Measurements from ENCODE around the gene MYLK. TPM values are rescaled to one million over a fixed set of nuclear protein-coding genes. Genes with fewer than 3 reads are reported as not detected.

The MYLK gene
- total RNA-seq, 1 donor from 2014 or later = 2.6 TPM

- no peaks in the 10 kb centered on the region for H3K36me3 ChIP-seq (ENCODE audit: control insufficient read depth, insufficient read depth, low read length)
- no peaks in the 10 kb centered on the region for H3K27me3 ChIP-seq (ENCODE audit: control insufficient read depth, insufficient read depth, low read length)
- no peak for FAIRE-seq
- peak; percentile 33 for DNase-seq (ENCODE audit: low read depth)
- TF ChIP-seq CTCF (IDR thresholded peaks at IDR 0.05; ENCODE audit: insufficient read depth, low read length, severe bottlenecking) = no peak
- H3K4me3 ChIP-seq (ENCODE audit: low read depth, low read length) = no peak overlapping the region
These were observed 50.7 kb downstream of the MYLK start for GRCh38 chr3:123833398-123833785.

GRCh38 chr3:123832692-123833397 lies 51.3 kb downstream of the MYLK start:
- Histone ChIP-seq H3K27me3 (ENCODE audit: control insufficient read depth, insufficient read depth, low read length) (no peaks in the 10 kb centered on the region), H3K4me3 (ENCODE audit: low read depth, low read length) (no peak overlapping the region), H3K36me3 (ENCODE audit: control insufficient read depth, insufficient read depth, low read length) (no peaks in the 10 kb centered on the region)
- no peak for TF ChIP-seq CTCF (IDR thresholded peaks at IDR 0.05; ENCODE audit: insufficient read depth, low read length, severe bottlenecking)
- DNase-seq (ENCODE audit: low read depth) (no peak), FAIRE-seq (peak; percentile 73)

GRCh38 chr3:123831420-123831819 lies 52.7 kb downstream of the MYLK start:
- no peak for TF ChIP-seq CTCF (IDR thresholded peaks at IDR 0.05; ENCODE audit: insufficient read depth, low read length, severe bottlenecking)
- Histone ChIP-seq H3K36me3 (ENCODE audit: control insufficient read depth, insufficient read depth, low read length) (no peaks in the 10 kb centered on the region), H3K4me3 (ENCODE audit: low read depth, low read length) (no peak overlapping the region), H3K27me3 (ENCODE audit: control insufficient read depth, insufficient read depth, low read length) (no peaks in the 10 kb centered on the region)
- FAIRE-seq = no peak
- no peak for DNase-seq (ENCODE audit: low read depth)

- Histone ChIP-seq H3K36me3 (ENCODE audit: control insufficient read depth, insufficient read depth, low read length) (no peaks in the 10 kb centered on the region), H3K27me3 (ENCODE audit: control insufficient read depth, insufficient read depth, low read length) (no peaks in the 10 kb centered on the region), H3K4me3 (ENCODE audit: low read depth, low read length) (no peak overlapping the region)
- DNase-seq (ENCODE audit: low read depth) (no peak), FAIRE-seq (no peak)
- no peak for TF ChIP-seq CTCF (IDR thresholded peaks at IDR 0.05; ENCODE audit: insufficient read depth, low read length, severe bottlenecking)
These were observed 62.2 kb downstream of the MYLK start for GRCh38 chr3:123821920-123822319.

DNA sequence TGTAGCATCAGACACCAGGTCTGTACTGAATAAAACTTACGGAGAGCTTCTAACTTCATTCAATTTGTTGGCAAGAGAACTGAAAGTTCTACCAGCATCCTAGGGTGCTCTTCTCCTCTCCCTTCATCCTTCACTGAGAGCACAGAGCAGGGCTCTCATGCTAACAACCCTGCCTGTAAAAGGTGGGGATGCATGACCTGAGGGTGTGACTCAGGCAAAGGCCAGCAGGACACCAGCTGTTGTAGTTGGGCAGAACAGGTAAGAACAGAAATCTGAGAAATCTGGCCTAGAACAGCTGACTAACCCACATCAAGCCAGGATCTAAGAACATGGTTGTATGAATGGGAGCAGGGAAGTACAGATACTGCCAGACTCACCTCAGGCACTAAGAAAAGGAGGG lies 64.2 kb downstream of the MYLK start:
- DNase-seq (ENCODE audit: low read depth) (no peak), FAIRE-seq (no peak)
- Histone ChIP-seq H3K27me3 (ENCODE audit: control insufficient read depth, insufficient read depth, low read length) (no peaks in the 10 kb centered on the region), H3K4me3 (ENCODE audit: low read depth, low read length) (no peak overlapping the region), H3K36me3 (ENCODE audit: control insufficient read depth, insufficient read depth, low read length) (no peaks in the 10 kb centered on the region)
- no peak for TF ChIP-seq CTCF (IDR thresholded peaks at IDR 0.05; ENCODE audit: insufficient read depth, low read length, severe bottlenecking)

DNA sequence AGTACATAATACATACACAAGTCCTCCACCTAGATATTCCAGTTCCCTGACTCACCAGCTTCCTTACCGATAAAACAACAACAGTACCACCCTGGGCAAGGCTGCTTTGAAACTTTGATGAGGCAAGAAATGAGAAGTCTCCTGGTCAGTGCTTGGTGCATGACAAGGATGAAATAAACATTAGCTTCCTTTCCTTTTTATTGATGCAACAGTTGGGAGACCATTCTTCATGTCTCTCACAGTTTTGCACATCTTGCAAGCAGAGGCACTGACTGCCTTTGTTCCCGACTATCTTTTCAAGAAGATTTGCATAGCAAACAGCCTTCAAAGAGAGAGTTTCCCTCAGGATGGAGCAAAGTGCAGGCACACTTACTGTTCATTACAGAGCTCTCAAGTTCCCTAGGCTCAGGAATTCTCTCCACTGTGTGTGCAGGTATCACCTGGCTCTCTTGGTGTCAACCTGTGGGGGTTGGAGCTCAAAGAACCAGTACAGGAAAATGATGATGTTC lies 65.2 kb downstream of the MYLK start:
- FAIRE-seq (peak; percentile 89), DNase-seq (ENCODE audit: low read depth) (peak; percentile 95)
- TF ChIP-seq CTCF (IDR thresholded peaks at IDR 0.05; ENCODE audit: insufficient read depth, low read length, severe bottlenecking) = no peak
- Histone ChIP-seq H3K4me3 (ENCODE audit: low read depth, low read length) (no peak overlapping the region), H3K27me3 (ENCODE audit: control insufficient read depth, insufficient read depth, low read length) (no peaks in the 10 kb centered on the region), H3K36me3 (ENCODE audit: control insufficient read depth, insufficient read depth, low read length) (no peaks in the 10 kb centered on the region)

All from bronchial epithelial cell (primary cell).